Peyer's patch (tissue), 4 donors: ENCODE measurements around the gene P2RY6. TPM values are rescaled to one million over a fixed set of nuclear protein-coding genes. Genes with fewer than 3 reads are reported as not detected.

ENCODE experiments used
- DNase-seq, 3 donors: peaks; one replicate each; pipeline ENCODE4 v3.0.0-alpha.2; 2017 to 2019
- H3K27ac ChIP-seq, 4 donors: fragments of 200-600 bp; sonication (generic); one replicate each; pipeline ENCODE4 v1.5.1; 2016 to 2019
- H3K27me3 ChIP-seq, 2 donors: fragments of 200-600 bp; sonication (generic); one replicate each; pipeline ENCODE4 v1.5.1; 2019
- H3K36me3 ChIP-seq, 3 donors: fragments of 200-600 bp; sonication (generic); one replicate each; pipeline ENCODE4 v1.5.1; 2016 to 2019
- H3K4me1 ChIP-seq, 4 donors: fragments of 200-600 bp; sonication (generic); one replicate each; pipeline ENCODE4 v1.5.1; 2016 to 2019
- H3K4me3 ChIP-seq, 4 donors: fragments of 200-600 bp; sonication (generic); 1 replicate in 3 of 4; 2 replicates in 1 of 4; pipeline ENCODE4 v1.5.1; 2016 to 2019; ENCODE audit warnings: mild to moderate bottlenecking in 1 of 4
- H3K9me3 ChIP-seq, 4 donors: fragments of 200-600 bp; sonication (generic); one replicate each; pipeline ENCODE4 v1.5.1; 2016 to 2019; ENCODE audit warnings: mild to moderate bottlenecking in 1 of 4
- CTCF ChIP-seq, 6 experiments: fragments of 450-650 bp in 4 of 6; fragments of 200-600 bp in 2 of 6; sonication (generic) in 1 of 6; IDR thresholded peaks; one replicate each; pipeline ENCODE4 v1.5.1; 2017 to 2019; ENCODE audit warnings: antibody characterized with exemption in 6 of 6, mild to moderate bottlenecking in 3 of 6, moderate library complexity in 1 of 6
- POLR2A ChIP-seq, 2 donors: fragments of 450-650 bp; IDR thresholded peaks; one replicate each; pipeline ENCODE4 v1.5.1; 2017; ENCODE audit warnings: antibody characterized with exemption in 2 of 2, mild to moderate bottlenecking in 2 of 2, moderate library complexity in 2 of 2
- total RNA-seq, 4 donors: library from RNA; depleted of rRNA; stranded (reverse); fragments of >200 nt; gene quantifications; one replicate each; pipeline ENCODE4 v1.1.0, GENCODE V29; 2016

Gene P2RY6
- total RNA-seq: 1 to 10 TPM in 3 of 4 donors, not detected in 1; 1.5 to 6.6 (median 2.3) TPM

- Histone ChIP-seq H3K27me3 (no peaks in the 10 kb centered on the region), H3K4me1 (peaks cover 0 to 27% (median 8%) of the 10 kb centered on the region in 4 donors), H3K36me3 (no peaks in the 10 kb centered on the region), H3K27ac (peak within 1 kb of the TSS in 3 of 4 donors; percentile 46 to 83 (median 55)), H3K9me3 (no peaks in the 10 kb centered on the region), H3K4me3 (peak within 1 kb of the TSS in 2 of 4 donors; percentile 4 to 8)
- TF ChIP-seq CTCF (IDR thresholded peaks at IDR 0.05): no peak
- TF ChIP-seq POLR2A (IDR thresholded peaks at IDR 0.05): no peak
- DNase-seq: peak in 2 of 3 donors; percentile 51 to 72
These were observed at the start of gene P2RY6 for GRCh38 chr11:73271936-73272679. Gene P2RY6 (plus strand): TSS chr11:73272338. CDS start chr11:73296519, 24,181 bp downstream.

- no peak for TF ChIP-seq CTCF (IDR thresholded peaks at IDR 0.05)
- no peaks in the 10 kb centered on the region for H3K36me3 ChIP-seq
- no peak overlapping the region for H3K27ac ChIP-seq
- peaks cover 0 to 9% (median 0%) of the 10 kb centered on the region in 4 donors for H3K4me1 ChIP-seq
- peak in 1 of 3 donors; percentile 41 for DNase-seq
- no peaks in the 10 kb centered on the region for H3K27me3 ChIP-seq
- H3K4me3 ChIP-seq: no peak overlapping the region
- no peaks in the 10 kb centered on the region for H3K9me3 ChIP-seq
These were observed 48.0 kb upstream of the P2RY6 start for GRCh38 chr11:73223998-73224730.

- DNase-seq: peak in 1 of 3 donors; percentile 20
- H3K27me3 ChIP-seq: no peaks in the 10 kb centered on the region
- no peak overlapping the region for H3K4me3 ChIP-seq
- no peak for TF ChIP-seq CTCF (IDR thresholded peaks at IDR 0.05)
- TF ChIP-seq POLR2A (IDR thresholded peaks at IDR 0.05): no peak
- no peaks in the 10 kb centered on the region for H3K36me3 ChIP-seq
- H3K27ac ChIP-seq: no peak overlapping the region
- H3K4me1 ChIP-seq: peaks cover 0 to 9% (median 0%) of the 10 kb centered on the region in 4 donors
- H3K9me3 ChIP-seq: no peaks in the 10 kb centered on the region
These were observed 47.0 kb upstream of the P2RY6 start for GRCh38 chr11:73225001-73225686.

- DNase-seq: peak in 1 of 3 donors; percentile 29
- no peaks in the 10 kb centered on the region for H3K36me3 ChIP-seq
- no peak overlapping the region for H3K27ac ChIP-seq
- no peaks in the 10 kb centered on the region for H3K27me3 ChIP-seq
- no peak for TF ChIP-seq POLR2A (IDR thresholded peaks at IDR 0.05)
- TF ChIP-seq CTCF (IDR thresholded peaks at IDR 0.05): no peak
- no peak overlapping the region for H3K4me3 ChIP-seq
- H3K9me3 ChIP-seq: no peaks in the 10 kb centered on the region
- H3K4me1 ChIP-seq: peaks cover 0 to 9% (median 0%) of the 10 kb centered on the region in 4 donors
These were observed 46.3 kb upstream of the P2RY6 start for GRCh38 chr11:73225851-73226250.

- no peak overlapping the region for H3K4me3 ChIP-seq
- DNase-seq: peak in 1 of 3 donors; percentile 16
- H3K4me1 ChIP-seq: peaks cover 0 to 9% (median 0%) of the 10 kb centered on the region in 4 donors
- H3K27me3 ChIP-seq: no peaks in the 10 kb centered on the region
- no peaks in the 10 kb centered on the region for H3K36me3 ChIP-seq
- no peaks in the 10 kb centered on the region for H3K9me3 ChIP-seq
- H3K27ac ChIP-seq: no peak overlapping the region
- TF ChIP-seq POLR2A (IDR thresholded peaks at IDR 0.05) (no peak), CTCF (IDR thresholded peaks at IDR 0.05) (no peak)
These were observed 45.7 kb upstream of the P2RY6 start for GRCh38 chr11:73226297-73227006.
